Measurements from ENCODE around the gene FAM229A.
"Not testable (repeated sequence)": the region's sequence is repeated elsewhere in the genome, so short reads cannot be mapped to it uniquely, and the experiment has no call there.

FAM229A gene, protein sequence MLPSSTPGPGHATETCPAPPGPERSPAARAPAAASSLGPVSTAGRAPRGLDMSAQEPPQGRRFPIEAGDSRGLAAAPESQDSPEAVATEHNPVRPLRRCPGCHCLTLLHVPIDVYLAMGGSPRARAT

DNA sequence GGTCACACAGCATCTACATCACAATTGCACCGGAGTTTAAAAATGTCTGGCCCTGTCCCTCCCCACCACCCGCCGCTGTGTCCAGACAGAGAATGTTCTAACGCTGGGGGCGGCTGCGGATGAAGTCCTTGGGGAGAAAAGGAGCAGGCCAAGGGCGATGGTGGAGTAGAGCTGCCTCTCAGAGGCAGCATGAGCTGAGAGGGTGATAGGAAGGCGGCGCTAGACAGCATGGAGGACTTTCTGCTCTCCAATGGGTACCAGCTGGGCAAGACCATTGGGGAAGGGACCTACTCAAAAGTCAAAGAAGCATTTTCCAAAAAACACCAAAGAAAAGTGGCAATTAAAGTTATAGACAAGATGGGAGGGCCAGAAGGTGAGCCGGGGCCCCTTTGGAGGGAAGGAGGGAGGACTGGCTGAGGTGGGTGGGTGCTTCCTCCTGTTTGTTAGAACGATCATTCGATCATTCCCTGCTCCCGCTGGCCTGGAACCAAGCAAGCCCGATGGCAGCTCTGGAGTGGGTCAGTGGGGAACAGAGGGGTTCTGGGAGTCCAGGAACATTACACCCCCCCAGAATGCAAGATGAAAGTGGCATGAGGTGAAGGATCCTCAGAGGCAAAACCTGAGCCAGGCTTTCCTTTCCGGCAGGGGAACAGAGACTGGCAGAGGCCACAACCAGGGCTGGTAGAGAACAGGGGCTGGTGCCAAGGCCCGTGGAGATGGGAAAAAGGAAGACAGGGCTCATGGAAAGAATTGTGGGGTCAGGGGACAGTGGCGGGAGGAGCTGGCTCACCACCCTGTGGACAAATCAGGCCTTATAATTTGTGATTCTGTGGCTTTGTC lies at the start of gene FAM229A, which contains the start of gene TSSK3:
Gene FAM229A (minus strand): TSS at position 12 of the 840 bp plus-strand sequence. CDS start 394 bp downstream, outside the sequence.
Gene TSSK3 (plus strand): TSS at position 66 of the 840 bp plus-strand sequence. CDS start 163 bp downstream, at position 229.
- H3K36me3 ChIP-seq (ENCODE audit: control insufficient read depth in 5 of 5, insufficient read depth in 5 of 5, low read length in 5 of 5) = peaks cover 4 to 46% (median 35%) of the 10 kb centered on the region in 5 donors
- peak within 1 kb of the TSS; percentile 27 to 57 (median 45) for H3K4me3 ChIP-seq (ENCODE audit: low read depth in 1 of 5, low read length in 5 of 5)
- no peaks in the 10 kb centered on the region for H3K9me3 ChIP-seq (ENCODE audit: control insufficient read depth in 5 of 5, low read length in 5 of 5)
- H3K27me3 ChIP-seq (ENCODE audit: control insufficient read depth in 5 of 5, insufficient read depth in 4 of 5, low read length in 5 of 5) = no peaks in the 10 kb centered on the region
- H3K27ac ChIP-seq (ENCODE audit: low read depth, low read length) = no peak within 1 kb of the TSS
- H3K9ac ChIP-seq (ENCODE audit: low read length in 5 of 5) = peak within 1 kb of the TSS in 3 of 5 donors; percentile 42 to 60 (median 53)
- H3K4me1 ChIP-seq (ENCODE audit: control insufficient read depth in 5 of 5, insufficient read depth in 5 of 5, low read length in 5 of 5) = peaks cover 5 to 28% (median 21%) of the 10 kb centered on the region in 5 donors

DNA sequence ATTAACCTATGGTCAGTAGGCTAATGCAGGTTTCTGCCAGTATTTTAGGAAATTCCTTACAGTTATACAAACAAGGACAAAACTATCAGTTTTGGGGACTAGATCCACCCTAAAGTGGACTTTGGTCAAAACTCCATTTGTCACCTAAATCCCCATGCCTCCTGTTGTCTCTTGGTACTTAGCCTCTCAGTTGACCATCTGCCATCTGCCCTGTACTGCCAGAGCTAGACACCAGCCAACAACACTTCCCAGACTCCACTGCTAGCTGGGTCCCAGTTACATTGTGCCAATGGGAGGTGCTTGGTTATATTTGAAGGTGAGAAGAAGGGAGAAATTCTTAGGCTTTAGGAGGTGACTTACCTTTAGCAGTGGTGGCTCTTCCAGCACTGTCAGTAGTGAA lies 49.0 kb upstream of the FAM229A start:
- Histone ChIP-seq H3K4me3 (ENCODE audit: low read depth in 1 of 5, low read length in 5 of 5) (no peak overlapping the region), H3K9ac (ENCODE audit: low read length in 5 of 5) (no peak overlapping the region), H3K27me3 (ENCODE audit: control insufficient read depth in 5 of 5, insufficient read depth in 4 of 5, low read length in 5 of 5) (peaks cover 0 to 6% (median 0%) of the 10 kb centered on the region in 5 donors), H3K36me3 (ENCODE audit: control insufficient read depth in 5 of 5, insufficient read depth in 5 of 5, low read length in 5 of 5) (no peaks in the 10 kb centered on the region), H3K9me3 (ENCODE audit: control insufficient read depth in 5 of 5, low read length in 5 of 5) (peaks cover 0 to 5% (median 0%) of the 10 kb centered on the region in 5 donors), H3K4me1 (ENCODE audit: control insufficient read depth in 5 of 5, insufficient read depth in 5 of 5, low read length in 5 of 5) (no peaks in the 10 kb centered on the region), H3K27ac (ENCODE audit: low read depth, low read length) (no peak overlapping the region)

DNA sequence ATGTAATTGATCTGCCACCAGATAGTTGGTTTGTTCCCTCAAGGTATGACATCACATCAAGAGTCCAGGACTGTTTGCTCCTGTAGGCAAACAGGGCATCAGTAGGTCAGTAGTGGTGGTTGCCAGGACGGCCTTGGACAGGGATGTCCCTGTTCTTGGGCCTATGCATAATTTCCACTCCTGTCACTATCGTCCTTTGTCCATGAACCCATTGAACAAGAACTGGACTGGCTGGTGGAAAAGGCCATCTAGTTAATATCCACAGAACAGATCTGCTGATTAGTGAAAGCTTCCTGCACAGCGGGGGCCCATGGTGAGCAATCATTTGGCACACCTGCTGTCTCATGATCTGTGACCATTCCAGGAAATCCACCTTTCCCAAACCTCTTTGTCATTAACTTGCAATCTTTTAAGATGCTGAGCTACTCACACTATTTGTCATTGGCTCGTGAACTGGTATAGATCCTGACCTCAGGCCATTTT lies 44.4 kb upstream of the FAM229A start:
- Histone ChIP-seq H3K27me3 (ENCODE audit: control insufficient read depth in 5 of 5, insufficient read depth in 4 of 5, low read length in 5 of 5) (no peaks in the 10 kb centered on the region), H3K36me3 (ENCODE audit: control insufficient read depth in 5 of 5, insufficient read depth in 5 of 5, low read length in 5 of 5) (no peaks in the 10 kb centered on the region), H3K27ac (ENCODE audit: low read depth, low read length) (no peak overlapping the region), H3K9me3 (ENCODE audit: control insufficient read depth in 5 of 5, low read length in 5 of 5) (no peaks in the 10 kb centered on the region), H3K4me3 (ENCODE audit: low read depth in 1 of 5, low read length in 5 of 5) (no peak overlapping the region), H3K9ac (ENCODE audit: low read length in 5 of 5) (no peak overlapping the region), H3K4me1 (ENCODE audit: control insufficient read depth in 5 of 5, insufficient read depth in 5 of 5, low read length in 5 of 5) (no peaks in the 10 kb centered on the region)

DNA sequence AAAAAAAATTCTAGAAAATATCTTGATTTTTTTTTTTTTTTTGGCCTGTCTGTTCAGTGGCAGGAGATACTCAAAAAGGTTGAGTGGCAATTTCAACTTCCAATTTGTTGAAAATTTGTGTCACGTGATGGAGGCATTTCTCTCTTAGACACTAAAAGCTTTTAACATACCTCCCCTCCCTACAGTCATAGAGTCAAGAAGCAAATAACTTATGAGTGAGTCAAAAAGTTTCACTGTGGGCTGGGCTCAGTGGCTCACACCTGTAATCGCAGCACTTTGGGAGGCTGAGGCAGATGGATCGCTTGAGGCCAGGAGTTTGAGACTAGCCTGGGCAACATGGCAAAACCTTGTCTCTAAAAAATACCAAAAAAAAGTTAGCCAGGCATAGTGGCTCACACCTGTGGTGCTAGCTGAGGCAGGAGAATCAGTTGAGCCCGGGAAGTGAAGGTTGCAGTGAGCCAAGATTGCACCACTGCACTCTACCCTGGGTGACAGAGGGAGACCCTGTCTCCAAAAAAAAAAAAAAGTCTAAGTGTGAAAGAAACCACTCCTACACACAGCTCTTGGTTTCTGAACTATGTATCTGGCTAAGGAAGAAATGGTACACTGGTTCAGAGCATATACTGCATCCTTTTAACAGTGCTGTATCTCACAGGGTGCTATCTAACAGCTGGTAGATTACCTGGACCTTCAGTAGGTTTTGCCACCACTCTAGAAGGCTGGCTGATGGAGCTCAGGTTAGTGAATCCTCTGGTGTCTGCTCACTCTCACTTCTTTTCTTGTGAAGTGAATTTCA lies 43.6 kb upstream of the FAM229A start:
- H3K27me3 ChIP-seq (ENCODE audit: control insufficient read depth in 5 of 5, insufficient read depth in 4 of 5, low read length in 5 of 5) = no peaks in the 10 kb centered on the region
- no peaks in the 10 kb centered on the region for H3K36me3 ChIP-seq (ENCODE audit: control insufficient read depth in 5 of 5, insufficient read depth in 5 of 5, low read length in 5 of 5)
- no peak overlapping the region for H3K27ac ChIP-seq (ENCODE audit: low read depth, low read length)
- no peak overlapping the region for H3K9ac ChIP-seq (ENCODE audit: low read length in 5 of 5)
- H3K4me3 ChIP-seq (ENCODE audit: low read depth in 1 of 5, low read length in 5 of 5) = no peak overlapping the region
- H3K4me1 ChIP-seq (ENCODE audit: control insufficient read depth in 5 of 5, insufficient read depth in 5 of 5, low read length in 5 of 5) = peaks cover 2 to 4% (median 4%) of the 10 kb centered on the region in 5 donors
- H3K9me3 ChIP-seq (ENCODE audit: control insufficient read depth in 5 of 5, low read length in 5 of 5) = no peaks in the 10 kb centered on the region

DNA sequence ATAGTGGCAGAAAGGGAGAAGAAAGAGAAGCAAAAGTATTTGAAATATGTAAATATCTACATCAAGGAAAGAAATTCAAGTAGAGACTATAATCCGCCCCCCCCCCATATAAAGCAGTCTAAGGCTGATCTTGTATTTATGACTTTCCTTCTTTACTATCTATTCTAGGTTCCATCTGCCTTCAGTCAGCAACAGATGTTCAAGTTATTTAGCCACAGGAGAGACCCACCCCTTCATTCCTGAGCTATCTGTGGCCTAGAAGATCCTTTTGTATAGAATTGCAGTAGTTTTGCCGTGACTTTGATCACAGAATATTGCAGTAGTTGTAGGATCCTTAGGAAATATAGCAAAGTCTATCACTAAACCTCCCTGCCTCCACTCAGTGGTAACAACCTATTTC lies 42.7 kb upstream of the FAM229A start:
- H3K27ac ChIP-seq (ENCODE audit: low read depth, low read length) = no peak overlapping the region
- no peaks in the 10 kb centered on the region for H3K36me3 ChIP-seq (ENCODE audit: control insufficient read depth in 5 of 5, insufficient read depth in 5 of 5, low read length in 5 of 5)
- no peak overlapping the region for H3K9ac ChIP-seq (ENCODE audit: low read length in 5 of 5)
- peaks cover 2 to 7% (median 4%) of the 10 kb centered on the region in 5 donors for H3K4me1 ChIP-seq (ENCODE audit: control insufficient read depth in 5 of 5, insufficient read depth in 5 of 5, low read length in 5 of 5)
- no peaks in the 10 kb centered on the region for H3K9me3 ChIP-seq (ENCODE audit: control insufficient read depth in 5 of 5, low read length in 5 of 5)
- no peak overlapping the region for H3K4me3 ChIP-seq (ENCODE audit: low read depth in 1 of 5, low read length in 5 of 5)
- H3K27me3 ChIP-seq (ENCODE audit: control insufficient read depth in 5 of 5, insufficient read depth in 4 of 5, low read length in 5 of 5) = no peaks in the 10 kb centered on the region

DNA sequence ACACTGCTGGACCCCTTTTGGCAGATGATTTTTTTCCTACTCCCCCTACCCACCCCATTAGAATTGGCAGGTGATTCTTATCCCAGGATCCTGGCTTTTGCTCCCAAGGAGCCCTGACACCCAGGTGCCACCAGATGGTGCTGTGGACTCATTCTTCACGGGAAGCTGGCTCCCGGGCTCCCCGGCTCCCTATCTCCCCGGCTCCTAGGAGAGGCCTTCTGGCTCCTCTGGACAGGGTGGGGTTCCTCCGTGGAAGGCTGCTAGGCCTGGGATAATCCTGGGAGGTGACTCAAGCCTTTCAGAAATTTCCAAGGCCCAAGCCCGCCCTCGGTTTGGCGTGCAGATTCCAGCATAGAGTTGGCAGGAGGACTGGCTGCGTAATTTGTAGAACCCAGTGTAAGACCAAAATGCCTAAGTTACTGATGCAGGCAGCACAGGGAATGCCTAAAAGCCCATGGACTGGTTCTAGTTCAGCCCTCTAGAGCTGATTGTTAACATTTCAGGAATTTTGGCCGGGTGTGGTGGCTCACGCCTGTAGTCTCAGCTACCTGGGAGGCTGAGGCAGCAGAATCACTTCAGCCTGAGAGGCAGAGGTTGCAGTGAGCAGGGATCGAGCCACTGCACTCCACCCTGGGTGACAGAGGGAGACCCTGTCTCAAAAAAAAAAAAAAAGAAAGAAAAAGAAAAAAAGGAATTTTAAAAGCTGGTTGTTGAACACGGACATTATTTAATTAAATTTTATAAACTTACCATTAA lies 38.8 kb upstream of the FAM229A start:
- Histone ChIP-seq H3K36me3 (ENCODE audit: control insufficient read depth in 5 of 5, insufficient read depth in 5 of 5, low read length in 5 of 5) (no peaks in the 10 kb centered on the region), H3K27ac (ENCODE audit: low read depth, low read length) (no peak overlapping the region), H3K27me3 (ENCODE audit: control insufficient read depth in 5 of 5, insufficient read depth in 4 of 5, low read length in 5 of 5) (no peaks in the 10 kb centered on the region), H3K9ac (ENCODE audit: low read length in 5 of 5) (peak overlapping the region in 3 of 5 donors; percentile 16 to 79 (median 62)), H3K4me3 (ENCODE audit: low read depth in 1 of 5, low read length in 5 of 5) (peak overlapping the region in 4 of 5 donors; percentile 28 to 52 (median 34)), H3K9me3 (ENCODE audit: control insufficient read depth in 5 of 5, low read length in 5 of 5) (no peaks in the 10 kb centered on the region), H3K4me1 (ENCODE audit: control insufficient read depth in 5 of 5, insufficient read depth in 5 of 5, low read length in 5 of 5) (peaks cover 3 to 7% (median 4%) of the 10 kb centered on the region in 5 donors)

DNA sequence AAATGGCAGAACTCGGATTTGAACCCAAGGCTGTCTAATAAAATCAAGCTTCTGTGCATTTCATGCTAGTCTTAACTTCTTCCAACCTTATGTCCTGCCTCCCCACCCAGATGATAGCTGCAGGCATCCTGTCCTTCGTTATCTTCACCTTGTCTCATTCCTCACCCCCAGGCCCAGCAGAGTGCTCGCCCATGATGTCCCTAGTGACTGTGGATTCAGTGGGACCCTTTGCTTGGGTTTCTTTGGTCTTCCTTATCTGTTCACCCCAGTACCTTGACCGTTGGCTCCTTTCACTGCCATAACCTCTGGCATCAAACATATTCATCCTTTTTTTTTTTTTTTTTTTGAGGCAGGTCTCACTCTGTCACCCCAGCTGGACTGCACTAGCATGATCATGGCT lies 37.6 kb upstream of the FAM229A start:
- Histone ChIP-seq H3K27ac (ENCODE audit: low read depth, low read length) (no peak overlapping the region), H3K9me3 (ENCODE audit: control insufficient read depth in 5 of 5, low read length in 5 of 5) (no peaks in the 10 kb centered on the region), H3K4me3 (ENCODE audit: low read depth in 1 of 5, low read length in 5 of 5) (no peak overlapping the region), H3K4me1 (ENCODE audit: control insufficient read depth in 5 of 5, insufficient read depth in 5 of 5, low read length in 5 of 5) (peaks cover 3 to 11% (median 8%) of the 10 kb centered on the region in 5 donors), H3K27me3 (ENCODE audit: control insufficient read depth in 5 of 5, insufficient read depth in 4 of 5, low read length in 5 of 5) (no peaks in the 10 kb centered on the region), H3K36me3 (ENCODE audit: control insufficient read depth in 5 of 5, insufficient read depth in 5 of 5, low read length in 5 of 5) (no peaks in the 10 kb centered on the region), H3K9ac (ENCODE audit: low read length in 5 of 5) (no peak overlapping the region)

DNA sequence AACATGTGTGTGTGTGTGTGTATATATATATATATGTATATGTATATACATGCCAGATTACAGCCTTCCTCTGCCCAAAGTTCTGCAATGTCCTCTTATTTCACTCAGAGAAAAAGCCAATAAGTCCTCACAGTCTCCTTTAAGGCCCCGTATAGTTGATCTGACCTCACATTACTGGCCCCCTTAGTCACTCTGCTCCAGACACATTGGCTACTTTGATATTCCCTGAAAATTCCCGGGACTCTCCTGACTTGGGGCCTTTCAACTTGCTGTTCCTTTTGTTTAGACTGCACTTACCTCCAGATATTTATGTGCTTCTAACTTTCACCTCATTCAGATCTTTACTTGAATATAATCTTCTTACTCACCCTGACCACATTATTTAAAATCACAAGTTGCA lies 36.1 kb upstream of the FAM229A start:
- Histone ChIP-seq H3K4me1 (ENCODE audit: control insufficient read depth in 5 of 5, insufficient read depth in 5 of 5, low read length in 5 of 5) (peaks cover 8 to 20% (median 14%) of the 10 kb centered on the region in 5 donors), H3K4me3 (ENCODE audit: low read depth in 1 of 5, low read length in 5 of 5) (no peak overlapping the region)

DNA sequence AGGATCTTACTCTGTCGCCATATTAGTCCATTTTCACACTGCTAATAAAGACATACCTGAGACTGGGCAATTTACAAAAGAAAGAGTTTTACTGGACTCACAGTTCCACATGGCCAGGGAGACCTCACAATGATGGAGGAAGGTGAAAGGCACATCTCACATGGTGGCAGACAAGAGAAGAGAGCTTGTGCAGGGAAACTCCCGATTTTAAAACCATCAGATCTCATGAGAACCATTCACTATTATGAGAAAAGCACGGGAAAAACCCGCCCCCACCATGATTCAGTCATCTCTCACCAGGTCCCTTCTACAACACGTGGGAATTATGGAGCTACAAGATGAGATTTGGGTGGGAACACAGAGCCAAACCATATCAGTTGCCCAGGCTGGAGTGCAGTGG lies 34.2 kb upstream of the FAM229A start:
- not testable (repeated sequence) for H3K4me3 ChIP-seq (ENCODE audit: low read depth in 1 of 5, low read length in 5 of 5); H3K27ac ChIP-seq (ENCODE audit: low read depth, low read length); H3K27me3 ChIP-seq (ENCODE audit: control insufficient read depth in 5 of 5, insufficient read depth in 4 of 5, low read length in 5 of 5); H3K9me3 ChIP-seq (ENCODE audit: control insufficient read depth in 5 of 5, low read length in 5 of 5); H3K36me3 ChIP-seq (ENCODE audit: control insufficient read depth in 5 of 5, insufficient read depth in 5 of 5, low read length in 5 of 5)
- H3K4me1 ChIP-seq (ENCODE audit: control insufficient read depth in 5 of 5, insufficient read depth in 5 of 5, low read length in 5 of 5) = peaks cover 14 to 39% (median 29%) of the 10 kb centered on the region in 5 donors
- H3K9ac ChIP-seq (ENCODE audit: low read length in 5 of 5) = peak overlapping the region in 1 of 5 donors; percentile 48

More for the DNA sequence above, 36.1 kb upstream of the FAM229A start:
- Histone ChIP-seq H3K9ac (ENCODE audit: low read length in 5 of 5) (no peak overlapping the region), H3K27me3 (ENCODE audit: control insufficient read depth in 5 of 5, insufficient read depth in 4 of 5, low read length in 5 of 5) (no peaks in the 10 kb centered on the region), H3K36me3 (ENCODE audit: control insufficient read depth in 5 of 5, insufficient read depth in 5 of 5, low read length in 5 of 5) (no peaks in the 10 kb centered on the region), H3K9me3 (ENCODE audit: control insufficient read depth in 5 of 5, low read length in 5 of 5) (no peaks in the 10 kb centered on the region), H3K27ac (ENCODE audit: low read depth, low read length) (no peak overlapping the region)

All from subcutaneous abdominal adipose tissue (tissue), 5 donors.